Measurements from ENCODE around the gene THRAP3. TPM values are rescaled to one million over a fixed set of nuclear protein-coding genes. Genes with fewer than 3 reads are reported as not detected.
A peak's percentile ranks its signal among the peaks of the same experiment; 100 is the strongest.

THRAP3 gene
- total RNA-seq, 1 experiment from 2014 or later: 160 TPM

DNA sequence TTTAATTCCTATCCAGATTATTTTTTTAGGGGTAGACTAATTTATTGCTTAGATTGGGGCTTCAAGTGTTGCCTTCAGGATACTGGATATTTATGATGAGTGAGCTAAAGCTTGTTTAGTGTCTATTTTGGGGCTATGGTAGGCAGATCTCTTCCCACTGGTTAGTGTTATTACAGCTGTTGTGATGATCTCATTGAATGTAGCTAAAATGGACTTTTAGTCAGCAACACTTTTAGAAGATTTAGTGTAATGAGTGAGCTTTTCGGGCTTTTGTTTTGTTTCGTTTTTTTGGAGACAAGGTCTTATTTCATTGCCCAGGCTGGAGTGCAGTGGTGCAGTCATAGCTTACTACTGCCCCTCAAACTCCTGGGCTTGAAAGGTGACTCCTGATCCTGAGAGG is 14.2 kb downstream of the THRAP3 start:
- TF ChIP-seq USF2 (CRISPR knock-in tag; IDR thresholded peaks at IDR 0.05) (no peak), HMGA2 (CRISPR knock-in tag; IDR thresholded peaks at IDR 0.05) (no peak), NR2C2 (CRISPR knock-in tag; IDR thresholded peaks at IDR 0.05) (no peak), ZNF671 (CRISPR knock-in tag; IDR thresholded peaks at IDR 0.05) (no peak), USF1 (CRISPR knock-in tag; IDR thresholded peaks at IDR 0.05) (no peak), TP53 (CRISPR knock-in tag; IDR thresholded peaks at IDR 0.05) (no peak), ATF3 (CRISPR knock-in tag; conservative IDR thresholded peaks at IDR 0.05) (no peak), MAX (CRISPR knock-in tag; IDR thresholded peaks at IDR 0.05) (no peak)
- TF ChIP-seq, protein P1, sequence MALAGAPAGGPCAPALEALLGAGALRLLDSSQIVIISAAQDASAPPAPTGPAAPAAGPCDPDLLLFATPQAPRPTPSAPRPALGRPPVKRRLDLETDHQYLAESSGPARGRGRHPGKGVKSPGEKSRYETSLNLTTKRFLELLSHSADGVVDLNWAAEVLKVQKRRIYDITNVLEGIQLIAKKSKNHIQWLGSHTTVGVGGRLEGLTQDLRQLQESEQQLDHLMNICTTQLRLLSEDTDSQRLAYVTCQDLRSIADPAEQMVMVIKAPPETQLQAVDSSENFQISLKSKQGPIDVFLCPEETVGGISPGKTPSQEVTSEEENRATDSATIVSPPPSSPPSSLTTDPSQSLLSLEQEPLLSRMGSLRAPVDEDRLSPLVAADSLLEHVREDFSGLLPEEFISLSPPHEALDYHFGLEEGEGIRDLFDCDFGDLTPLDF (CRISPR knock-in tag; IDR thresholded peaks at IDR 0.05): no peak
- TF ChIP-seq, protein P2, sequence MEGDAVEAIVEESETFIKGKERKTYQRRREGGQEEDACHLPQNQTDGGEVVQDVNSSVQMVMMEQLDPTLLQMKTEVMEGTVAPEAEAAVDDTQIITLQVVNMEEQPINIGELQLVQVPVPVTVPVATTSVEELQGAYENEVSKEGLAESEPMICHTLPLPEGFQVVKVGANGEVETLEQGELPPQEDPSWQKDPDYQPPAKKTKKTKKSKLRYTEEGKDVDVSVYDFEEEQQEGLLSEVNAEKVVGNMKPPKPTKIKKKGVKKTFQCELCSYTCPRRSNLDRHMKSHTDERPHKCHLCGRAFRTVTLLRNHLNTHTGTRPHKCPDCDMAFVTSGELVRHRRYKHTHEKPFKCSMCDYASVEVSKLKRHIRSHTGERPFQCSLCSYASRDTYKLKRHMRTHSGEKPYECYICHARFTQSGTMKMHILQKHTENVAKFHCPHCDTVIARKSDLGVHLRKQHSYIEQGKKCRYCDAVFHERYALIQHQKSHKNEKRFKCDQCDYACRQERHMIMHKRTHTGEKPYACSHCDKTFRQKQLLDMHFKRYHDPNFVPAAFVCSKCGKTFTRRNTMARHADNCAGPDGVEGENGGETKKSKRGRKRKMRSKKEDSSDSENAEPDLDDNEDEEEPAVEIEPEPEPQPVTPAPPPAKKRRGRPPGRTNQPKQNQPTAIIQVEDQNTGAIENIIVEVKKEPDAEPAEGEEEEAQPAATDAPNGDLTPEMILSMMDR (IDR thresholded peaks at IDR 0.05): no peak
- TF ChIP-seq, protein P3, sequence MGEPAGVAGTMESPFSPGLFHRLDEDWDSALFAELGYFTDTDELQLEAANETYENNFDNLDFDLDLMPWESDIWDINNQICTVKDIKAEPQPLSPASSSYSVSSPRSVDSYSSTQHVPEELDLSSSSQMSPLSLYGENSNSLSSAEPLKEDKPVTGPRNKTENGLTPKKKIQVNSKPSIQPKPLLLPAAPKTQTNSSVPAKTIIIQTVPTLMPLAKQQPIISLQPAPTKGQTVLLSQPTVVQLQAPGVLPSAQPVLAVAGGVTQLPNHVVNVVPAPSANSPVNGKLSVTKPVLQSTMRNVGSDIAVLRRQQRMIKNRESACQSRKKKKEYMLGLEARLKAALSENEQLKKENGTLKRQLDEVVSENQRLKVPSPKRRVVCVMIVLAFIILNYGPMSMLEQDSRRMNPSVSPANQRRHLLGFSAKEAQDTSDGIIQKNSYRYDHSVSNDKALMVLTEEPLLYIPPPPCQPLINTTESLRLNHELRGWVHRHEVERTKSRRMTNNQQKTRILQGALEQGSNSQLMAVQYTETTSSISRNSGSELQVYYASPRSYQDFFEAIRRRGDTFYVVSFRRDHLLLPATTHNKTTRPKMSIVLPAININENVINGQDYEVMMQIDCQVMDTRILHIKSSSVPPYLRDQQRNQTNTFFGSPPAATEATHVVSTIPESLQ (CRISPR knock-in tag; IDR thresholded peaks at IDR 0.05): no peak
- H3K27ac Mint-ChIP-seq: peak overlapping the region; percentile 48; the same call in 1 of the 2 replicates
- ChIA-PET CTCF (interaction anchor here (0.7 to 1.7 kb wide), 3 partner anchors 31 to 103 kb away, joined by 3 to 6 read pairs (median 3); no protein-coding TSS in a partner anchor), POLR2A (interaction anchor here (0.7 kb wide), 1 partner anchor 87 kb away, joined by 3 read pairs; no protein-coding TSS in a partner anchor)
- ATAC-seq (no peak), DNase-seq (ENCODE audit: low spot score) (no peak)
- H3K36me3 Mint-ChIP-seq: peaks cover 32% of the 10 kb centered on the region
- no peak overlapping the region for H3K4me3 Mint-ChIP-seq
- H3K9me3 Mint-ChIP-seq: no peaks in the 10 kb centered on the region
- no peaks in the 10 kb centered on the region for H3K27me3 Mint-ChIP-seq (ENCODE audit: low read depth)
- H3K4me1 Mint-ChIP-seq: peaks cover 15% of the 10 kb centered on the region; the same call in 1 of the 2 replicates

GRCh38 chr1:36239941-36240637 is 15.8 kb downstream of the THRAP3 start:
- CTCF ChIA-PET: interaction anchor here (1.1 kb wide), 1 partner anchor 105 kb away, joined by 3 read pairs; no protein-coding TSS in a partner anchor
- TF ChIP-seq SP1 (CRISPR knock-in tag; conservative IDR thresholded peaks at IDR 0.05) (no peak), GABPB1 (CRISPR knock-in tag; IDR thresholded peaks at IDR 0.05) (peak; percentile 60; the same call in 1 of the 2 replicates)
- Mint-ChIP-seq H3K4me1 (peaks cover 19% of the 10 kb centered on the region; the same call in 1 of the 2 replicates), H3K4me3 (no peak overlapping the region), H3K27me3 (ENCODE audit: low read depth) (no peaks in the 10 kb centered on the region), H3K9me3 (no peaks in the 10 kb centered on the region), H3K27ac (peak overlapping the region; percentile 93; the same call in 1 of the 2 replicates), H3K36me3 (peaks cover 36% of the 10 kb centered on the region)
- POLR2A ChIA-PET: interaction anchor here (1.0 kb wide), 1 partner anchor 16 kb away, joined by 5 read pairs; the partner anchor contains the start of gene THRAP3
- ATAC-seq: peak; percentile 41; the same call in 1 of the 2 replicates
- no peak for DNase-seq (ENCODE audit: low spot score)

DNA sequence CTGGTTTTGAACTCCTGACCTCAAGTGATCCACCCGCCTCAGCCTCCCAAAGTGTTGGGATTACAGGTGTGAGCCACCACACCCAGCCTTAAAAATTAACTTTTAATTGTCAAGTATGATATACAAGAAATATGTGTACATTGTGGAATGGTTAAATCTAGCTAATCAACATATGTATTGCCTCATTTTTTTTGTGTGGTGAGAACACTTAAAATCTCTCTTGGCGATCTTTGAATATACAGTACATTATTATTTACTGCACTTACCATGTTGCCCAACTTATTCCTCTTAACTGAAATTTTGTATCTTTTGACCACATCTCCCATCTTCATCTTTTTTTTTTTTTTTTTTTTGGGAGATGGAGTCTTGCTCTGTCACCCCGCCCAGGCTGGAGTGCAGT is 23.3 kb downstream of the THRAP3 start:
- DNase-seq (ENCODE audit: low spot score) (no peak), ATAC-seq (no peak)
- no peaks in the 10 kb centered on the region for H3K27me3 Mint-ChIP-seq (ENCODE audit: low read depth)
- H3K27ac Mint-ChIP-seq: no peak overlapping the region
- ChIA-PET POLR2A (interaction anchor here (0.7 kb wide), 1 partner anchor 129 kb away, joined by 4 read pairs; no protein-coding TSS in a partner anchor), CTCF (interaction anchor here (1.1 kb wide), 1 partner anchor 53 kb away, joined by 3 read pairs; no protein-coding TSS in a partner anchor)
- peaks cover 21% of the 10 kb centered on the region for H3K36me3 Mint-ChIP-seq
- no peak overlapping the region for H3K4me3 Mint-ChIP-seq
- no peaks in the 10 kb centered on the region for H3K9me3 Mint-ChIP-seq
- H3K4me1 Mint-ChIP-seq: peaks cover 17% of the 10 kb centered on the region
- TF ChIP-seq MYBL2 (CRISPR knock-in tag; IDR thresholded peaks at IDR 0.05): no peak
- no peak for TF ChIP-seq NR2C2 (CRISPR knock-in tag; IDR thresholded peaks at IDR 0.05)
- no peak for TF ChIP-seq PRRX2 (CRISPR knock-in tag; IDR thresholded peaks at IDR 0.05)
- TF ChIP-seq CREB1 (CRISPR knock-in tag; IDR thresholded peaks at IDR 0.05): no peak
- no peak for TF ChIP-seq JUN (CRISPR knock-in tag; IDR thresholded peaks at IDR 0.05)
- no peak for TF ChIP-seq ZNF219 (CRISPR knock-in tag; IDR thresholded peaks at IDR 0.05; ENCODE audit: borderline replicate concordance)
- no peak for TF ChIP-seq PREB (CRISPR knock-in tag; IDR thresholded peaks at IDR 0.05; ENCODE audit: borderline replicate concordance)
- TF ChIP-seq, protein P4, sequence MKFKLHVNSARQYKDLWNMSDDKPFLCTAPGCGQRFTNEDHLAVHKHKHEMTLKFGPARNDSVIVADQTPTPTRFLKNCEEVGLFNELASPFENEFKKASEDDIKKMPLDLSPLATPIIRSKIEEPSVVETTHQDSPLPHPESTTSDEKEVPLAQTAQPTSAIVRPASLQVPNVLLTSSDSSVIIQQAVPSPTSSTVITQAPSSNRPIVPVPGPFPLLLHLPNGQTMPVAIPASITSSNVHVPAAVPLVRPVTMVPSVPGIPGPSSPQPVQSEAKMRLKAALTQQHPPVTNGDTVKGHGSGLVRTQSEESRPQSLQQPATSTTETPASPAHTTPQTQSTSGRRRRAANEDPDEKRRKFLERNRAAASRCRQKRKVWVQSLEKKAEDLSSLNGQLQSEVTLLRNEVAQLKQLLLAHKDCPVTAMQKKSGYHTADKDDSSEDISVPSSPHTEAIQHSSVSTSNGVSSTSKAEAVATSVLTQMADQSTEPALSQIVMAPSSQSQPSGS (CRISPR knock-in tag; IDR thresholded peaks at IDR 0.05; ENCODE audit: borderline replicate concordance, low read depth): no peak
- no peak for TF ChIP-seq SMAD3 (CRISPR knock-in tag; IDR thresholded peaks at IDR 0.05; ENCODE audit: borderline replicate concordance)
